Keratinocyte (primary cell): ENCODE results near the gene NAB1. TPM values are rescaled to one million over a fixed set of nuclear protein-coding genes. Genes with fewer than 3 reads are reported as not detected.

ENCODE experiments used
- DNase-seq: peaks from one replicate; pipeline ENCODE4 v3.0.0-alpha.2; 2011; ENCODE audit warnings: low read depth, missing footprints, low spot score
- FAIRE-seq: peaks from 2 replicates; lab custom pipeline; 2011; peaks lifted over from hg19 to GRCh38; lab: Jason Lieb, UNC
- H2AFZ ChIP-seq: 2 replicates; pipeline ENCODE4 v1.6.0; 2012; ENCODE audit warnings: low read length, control low read depth, inconsistent platforms; ENCODE audit not compliant: control insufficient read depth
- H3K27ac ChIP-seq: 2 replicates; pipeline ENCODE4 v1.5.1; 2011; ENCODE audit warnings: low read length; ENCODE audit not compliant: control insufficient read depth, insufficient read depth
- H3K27me3 ChIP-seq: 3 replicates; pipeline ENCODE4 v1.6.0; 2011; ENCODE audit warnings: low read length; ENCODE audit not compliant: control insufficient read depth, insufficient read depth; ENCODE audit errors: extremely low read depth
- H3K36me3 ChIP-seq, 2 experiments: 2 replicates in 1 of 2; 3 replicates in 1 of 2; pipeline ENCODE4 v1.5.1; 2011; ENCODE audit warnings: low read length in 2 of 2, mild to moderate bottlenecking in 1 of 2; ENCODE audit not compliant: control insufficient read depth in 2 of 2, insufficient read depth in 2 of 2; ENCODE audit errors: extremely low read depth in 1 of 2
- H3K4me1 ChIP-seq: 3 replicates; pipeline ENCODE4 v1.5.1; 2011; ENCODE audit warnings: low read length; ENCODE audit not compliant: control insufficient read depth, insufficient read depth; ENCODE audit errors: extremely low read depth
- H3K4me2 ChIP-seq: 3 replicates; pipeline ENCODE4 v1.6.0; 2011; ENCODE audit warnings: low read depth, low read length; ENCODE audit not compliant: control insufficient read depth, insufficient read depth; ENCODE audit errors: extremely low read depth
- H3K4me3 ChIP-seq, 3 experiments: fragments of 200-600 bp in 1 of 3; sonication (generic) in 1 of 3; 2 replicates in 2 of 3; 3 replicates in 1 of 3; pipeline ENCODE4 v1.5.1; 2011 to 2016; ENCODE audit warnings: low read length in 3 of 3, mild to moderate bottlenecking in 3 of 3, control low read depth in 2 of 3, inconsistent platforms in 1 of 3, low read depth in 1 of 3, mixed read lengths in 1 of 3, mixed run types in 1 of 3, moderate library complexity in 1 of 3; ENCODE audit not compliant: control insufficient read depth in 2 of 3, insufficient read depth in 2 of 3; ENCODE audit errors: extremely low read depth in 1 of 3
- H3K79me2 ChIP-seq: 2 replicates; pipeline ENCODE4 v1.6.0; 2012; ENCODE audit warnings: low read length; ENCODE audit not compliant: control insufficient read depth, insufficient read depth
- H3K9ac ChIP-seq: 3 replicates; pipeline ENCODE4 v1.6.0; 2011; ENCODE audit warnings: low read length; ENCODE audit not compliant: control insufficient read depth, insufficient read depth; ENCODE audit errors: extremely low read depth
- H3K9me1 ChIP-seq: 3 replicates; pipeline ENCODE4 v1.6.0; 2011; ENCODE audit warnings: low read length; ENCODE audit not compliant: control insufficient read depth, insufficient read depth; ENCODE audit errors: extremely low read depth
- H3K9me3 ChIP-seq: 2 replicates; pipeline ENCODE4 v1.5.1; 2012; ENCODE audit warnings: low read depth, low read length; ENCODE audit not compliant: control insufficient read depth
- H4K20me1 ChIP-seq: 3 replicates; pipeline ENCODE4 v1.6.0; 2011; ENCODE audit warnings: low read length; ENCODE audit not compliant: control insufficient read depth, insufficient read depth; ENCODE audit errors: extremely low read depth
- CTCF ChIP-seq, 3 experiments: IDR thresholded peaks in 1 of 3; conservative IDR thresholded peaks in 1 of 3; optimal IDR thresholded peaks in 1 of 3; 2 replicates in 2 of 3; 3 replicates in 1 of 3; pipeline versions ENCODE3 to v1.5.1; 2011; ENCODE audit warnings: low read length in 3 of 3, mild to moderate bottlenecking in 3 of 3, moderate library complexity in 2 of 3, control low read depth in 1 of 3, inconsistent platforms in 1 of 3; ENCODE audit not compliant: insufficient read depth in 2 of 3; ENCODE audit errors: extremely low read depth in 1 of 3
- EZH2 ChIP-seq: IDR thresholded peaks from one replicate; pipeline ENCODE4 v1.6.1; 2012; ENCODE audit warnings: inconsistent platforms, mild to moderate bottlenecking, low read length, moderate library complexity
- dilution Hi-C: fragments of 300-500 bp; cut with MboI; formaldehyde crosslinking; loops from one replicate; pipeline ENCODE4 v1.7.0; 2020; ENCODE audit warnings: low sequenced_read_pairs; ENCODE audit not compliant: extremely low pct_ligation_motif_present
- polyA plus RNA-seq, 5 experiments: library from polyadenylated mRNA; depleted of rRNA in 3 of 5; stranded (reverse) in 3 of 5; stranded (forward) in 1 of 5; unstranded in 1 of 5; fragments of >200 nt; gene quantifications; 1 replicate in 1 of 5; 2 replicates in 3 of 5; 3 replicates in 1 of 5; pipeline versions ENCODE4 v1.2.1 to v1.2.3, GENCODE V29; 2011 to 2012; ENCODE audit warnings: missing spikeins in 2 of 5, low read depth in 1 of 5, low replicate concordance in 1 of 5

The NAB1 gene
- polyA plus RNA-seq, 1 donor (not counting 4 experiments of a cell fraction or from before 2014, with no cell fraction given): 24.3 TPM

GRCh38 chr2:190637281-190637734 lies 11.6 kb upstream of the NAB1 start:
- Histone ChIP-seq H2AFZ (peak overlapping the region; percentile 11), H3K4me3 (no peak overlapping the region), H3K27me3 (no peaks in the 10 kb centered on the region), H3K9me3 (no peaks in the 10 kb centered on the region), H4K20me1 (no peaks in the 10 kb centered on the region), H3K27ac (no peak overlapping the region), H3K4me1 (peaks cover 17% of the 10 kb centered on the region), H3K36me3 (no peaks in the 10 kb centered on the region), H3K9ac (no peak overlapping the region), H3K9me1 (no peaks in the 10 kb centered on the region), H3K4me2 (no peak overlapping the region), H3K79me2 (no peaks in the 10 kb centered on the region)
- no peak for TF ChIP-seq CTCF (optimal IDR thresholded peaks at IDR 0.05 in 1 of 3, IDR thresholded peaks at IDR 0.05 in 1 of 3, conservative IDR thresholded peaks at IDR 0.05 in 1 of 3; ENCODE audit: extremely low read depth in 1 of 3, insufficient read depth in 2 of 3, low read length in 3 of 3)
- TF ChIP-seq EZH2: no peak
- dilution Hi-C loops: no loop called here
- DNase-seq: no peak
- FAIRE-seq: peak; percentile 34

GRCh38 chr2:190637903-190638618 lies 10.8 kb upstream of the NAB1 start:
- Histone ChIP-seq H3K9me3 (no peaks in the 10 kb centered on the region), H3K4me3 (no peak overlapping the region), H3K36me3 (no peaks in the 10 kb centered on the region), H4K20me1 (no peaks in the 10 kb centered on the region), H3K9me1 (no peaks in the 10 kb centered on the region), H2AFZ (peak overlapping the region; percentile 35), H3K27me3 (no peaks in the 10 kb centered on the region), H3K9ac (no peak overlapping the region), H3K4me1 (peaks cover 17% of the 10 kb centered on the region), H3K4me2 (no peak overlapping the region), H3K27ac (no peak overlapping the region), H3K79me2 (no peaks in the 10 kb centered on the region)
- dilution Hi-C loops: no loop called here
- FAIRE-seq: no peak
- TF ChIP-seq CTCF (optimal IDR thresholded peaks at IDR 0.05 in 1 of 3, IDR thresholded peaks at IDR 0.05 in 1 of 3, conservative IDR thresholded peaks at IDR 0.05 in 1 of 3; ENCODE audit: extremely low read depth in 1 of 3, insufficient read depth in 2 of 3, low read length in 3 of 3) (no peak), EZH2 (no peak)
- DNase-seq: no peak
